ENCODE results near the gene R3HDM2. TPM values are rescaled to one million over a fixed set of nuclear protein-coding genes. Genes with fewer than 3 reads are reported as not detected.

Gene R3HDM2
- total RNA-seq, 4 donors from 2014 or later = 31.0 to 51.9 (median 41.6) TPM

- peaks cover 0 to 77% of the 10 kb centered on the region in 2 donors for H3K27me3 ChIP-seq
These were observed 213.6 kb downstream of the R3HDM2 start for GRCh38 chr12:57216921-57217879.

GRCh38 chr12:57216014-57216911 is 214.6 kb downstream of the R3HDM2 start, which contains the start of gene NXPH4:
NXPH4 (plus strand) TSS chr12:57216794; CDS start chr12:57216970, 176 bp downstream.
- 1 to 3% methylated on average over 16 to 27 of the region's 102 CpGs for WGBS, 2 donors
- Histone ChIP-seq H3K9me3 (no peaks in the 10 kb centered on the region), H3K27me3 (peaks cover 0 to 68% of the 10 kb centered on the region in 2 donors), H3K4me1 (peaks cover 0 to 63% (median 30%) of the 10 kb centered on the region in 4 donors), H3K27ac (no peak within 1 kb of the TSS), H3K36me3 (peaks cover 0 to 17% (median 0%) of the 10 kb centered on the region in 3 donors), H3K4me3 (peak within 1 kb of the TSS; percentile 15 to 50 (median 43))
- no peak for TF ChIP-seq POLR2A (IDR thresholded peaks at IDR 0.05)
- DNase-seq (ENCODE audit: low spot score in 2 of 2) = no peak

More at GRCh38 chr12:57216921-57217879, 213.6 kb downstream of the R3HDM2 start:
- H3K36me3 ChIP-seq = peaks cover 0 to 8% (median 0%) of the 10 kb centered on the region in 3 donors
- H3K4me3 ChIP-seq = peak overlapping the region; percentile 3 to 50 (median 43)
- H3K4me1 ChIP-seq = peaks cover 0 to 59% (median 30%) of the 10 kb centered on the region in 4 donors
- no peak for TF ChIP-seq CTCF (IDR thresholded peaks at IDR 0.05)
- no peak for DNase-seq (ENCODE audit: low spot score in 2 of 2)
- 4 to 5% methylated on average over 29 to 51 of the region's 63 CpGs for whole genome bisulfite sequencing, 2 donors
- H3K9me3 ChIP-seq = no peaks in the 10 kb centered on the region
- H3K27ac ChIP-seq = no peak overlapping the region

GRCh38 chr12:57215668-57216013 is 215.2 kb downstream of the R3HDM2 start:
- TF ChIP-seq CTCF (IDR thresholded peaks at IDR 0.05) (peak in 1 of 5 experiments; percentile 10), EP300 (IDR thresholded peaks at IDR 0.05) (no peak), POLR2A (IDR thresholded peaks at IDR 0.05) (no peak)
- Histone ChIP-seq H3K4me1 (peaks cover 0 to 64% (median 30%) of the 10 kb centered on the region in 4 donors), H3K36me3 (peaks cover 0 to 23% (median 0%) of the 10 kb centered on the region in 3 donors), H3K27ac (no peak overlapping the region), H3K27me3 (peaks cover 0 to 62% of the 10 kb centered on the region in 2 donors), H3K4me3 (peak overlapping the region in 1 of 4 donors; percentile 50), H3K9me3 (no peaks in the 10 kb centered on the region)
- DNase-seq (ENCODE audit: low spot score in 2 of 2) = no peak
- 12 to 24% methylated on average over 7 of the region's 7 CpGs for WGBS, 2 donors

GRCh38 chr12:57215065-57215464 is 215.8 kb downstream of the R3HDM2 start:
- 30 to 36% methylated on average over 11 of the region's 11 CpGs for WGBS, 2 donors
- H3K27ac ChIP-seq = no peak overlapping the region
- H3K27me3 ChIP-seq = peaks cover 0 to 56% of the 10 kb centered on the region in 2 donors
- DNase-seq (ENCODE audit: low spot score in 2 of 2) = no peak
- H3K4me3 ChIP-seq = no peak overlapping the region
- H3K9me3 ChIP-seq = no peaks in the 10 kb centered on the region
- TF ChIP-seq POLR2A (IDR thresholded peaks at IDR 0.05) (no peak), CTCF (IDR thresholded peaks at IDR 0.05) (no peak), EP300 (IDR thresholded peaks at IDR 0.05) (no peak)
- peaks cover 0 to 29% (median 0%) of the 10 kb centered on the region in 3 donors for H3K36me3 ChIP-seq
- peaks cover 0 to 59% (median 30%) of the 10 kb centered on the region in 4 donors for H3K4me1 ChIP-seq

GRCh38 chr12:57214398-57214781 is 216.5 kb downstream of the R3HDM2 start:
- H3K4me1 ChIP-seq = peaks cover 0 to 58% (median 31%) of the 10 kb centered on the region in 4 donors
- no peak overlapping the region for H3K27ac ChIP-seq
- H3K4me3 ChIP-seq = no peak overlapping the region
- no peaks in the 10 kb centered on the region for H3K9me3 ChIP-seq
- WGBS, 2 donors = 4 to 12% methylated on average over 14 of the region's 14 CpGs
- TF ChIP-seq EP300 (IDR thresholded peaks at IDR 0.05) (no peak), CTCF (IDR thresholded peaks at IDR 0.05) (peak; percentile 65 to 82 (median 73))
- peak in 1 of 2 donors; percentile 59 for DNase-seq (ENCODE audit: low spot score in 2 of 2)
- peaks cover 0 to 49% of the 10 kb centered on the region in 2 donors for H3K27me3 ChIP-seq
- H3K36me3 ChIP-seq = peaks cover 0 to 36% (median 0%) of the 10 kb centered on the region in 3 donors
